ENCODE measurements around the gene ARID3A.
"Not testable (repeated sequence)": the region's sequence is repeated elsewhere in the genome, so short reads cannot be mapped to it uniquely, and the experiment has no call there.

The ARID3A gene

GRCh38 chr19:1018932-1019615 is 93.2 kb downstream of the ARID3A start:
- no peak for TF ChIP-seq CTCF (IDR thresholded peaks at IDR 0.05; ENCODE audit: control insufficient read depth, insufficient read depth, low read depth, low read length, missing control alignments)
- peak overlapping the region; percentile 93 for H3K4me3 ChIP-seq (ENCODE audit: control insufficient read depth, low read depth, low read length)

GRCh38 chr19:1019616-1019961 is 93.8 kb downstream of the ARID3A start:
- no peak for TF ChIP-seq CTCF (IDR thresholded peaks at IDR 0.05; ENCODE audit: control insufficient read depth, insufficient read depth, low read depth, low read length, missing control alignments)
- peak overlapping the region; percentile 93 for H3K4me3 ChIP-seq (ENCODE audit: control insufficient read depth, low read depth, low read length)
- DNase-seq (ENCODE audit: low read depth), result no peak

More at GRCh38 chr19:1018932-1019615, 93.2 kb downstream of the ARID3A start:
- DNase-seq (ENCODE audit: low read depth), result no peak

- no peak for TF ChIP-seq CTCF (IDR thresholded peaks at IDR 0.05; ENCODE audit: control insufficient read depth, insufficient read depth, low read depth, low read length, missing control alignments)
- H3K4me3 ChIP-seq (ENCODE audit: control insufficient read depth, low read depth, low read length), result peak overlapping the region; percentile 93
- no peak for DNase-seq (ENCODE audit: low read depth)
Measured at GRCh38 chr19:1019980-1020867, 94.4 kb downstream of the ARID3A start.

GRCh38 chr19:1020868-1021425 is 95.1 kb downstream of the ARID3A start, which contains the start of gene TMEM259:
TMEM259 (minus strand) TSS chr19:1021123; CDS start chr19:1020996, 127 bp downstream.
- H3K4me3 ChIP-seq (ENCODE audit: control insufficient read depth, low read depth, low read length), result peak within 1 kb of the TSS; percentile 93
- DNase-seq (ENCODE audit: low read depth), result peak; percentile 88
- no peak for TF ChIP-seq CTCF (IDR thresholded peaks at IDR 0.05; ENCODE audit: control insufficient read depth, insufficient read depth, low read depth, low read length, missing control alignments)

GRCh38 chr19:1023883-1024188 is 98.0 kb downstream of the ARID3A start:
- DNase-seq (ENCODE audit: low read depth); H3K4me3 ChIP-seq (ENCODE audit: control insufficient read depth, low read depth, low read length): not testable (repeated sequence)

GRCh38 chr19:1025080-1025479 is 99.2 kb downstream of the ARID3A start:
- not testable (repeated sequence) for H3K4me3 ChIP-seq (ENCODE audit: control insufficient read depth, low read depth, low read length); DNase-seq (ENCODE audit: low read depth)

Measured in AG09309 (cell line).